ENCODE data around the gene SLC26A6.

SLC26A6 gene

GRCh38 chr3:48661501-48662144 lies 26.4 kb upstream of the SLC26A6 start:
- no peak for DNase-seq

- no peak for DNase-seq
Observed at GRCh38 chr3:48660800-48661400, 25.6 kb upstream of the SLC26A6 start.

- DNase-seq = no peak
Observed at GRCh38 chr3:48656841-48657281, 21.6 kb upstream of the SLC26A6 start.

GRCh38 chr3:48656061-48656840 lies 21.0 kb upstream of the SLC26A6 start:
- DNase-seq = no peak

- no peak for DNase-seq
Observed at GRCh38 chr3:48655606-48656005, 20.3 kb upstream of the SLC26A6 start.

GRCh38 chr3:48655063-48655462 lies 19.8 kb upstream of the SLC26A6 start:
- no peak for DNase-seq

- DNase-seq = no peak
Observed at GRCh38 chr3:48652923-48653715, 17.9 kb upstream of the SLC26A6 start.

GRCh38 chr3:48651771-48652170 lies 16.5 kb upstream of the SLC26A6 start:
- DNase-seq = no peak

GRCh38 chr3:48650723-48651122 lies 15.5 kb upstream of the SLC26A6 start:
- DNase-seq = no peak

GRCh38 chr3:48648188-48648850 lies 13.1 kb upstream of the SLC26A6 start:
- DNase-seq = no peak

- DNase-seq = no peak
Observed at GRCh38 chr3:48647714-48648113, 12.5 kb upstream of the SLC26A6 start.

GRCh38 chr3:48644898-48645760 lies 9.9 kb upstream of the SLC26A6 start:
- DNase-seq = no peak

GRCh38 chr3:48642605-48643004 lies 7.3 kb upstream of the SLC26A6 start:
- DNase-seq = no peak

- no peak for DNase-seq
Observed at GRCh38 chr3:48641396-48641795, 6.1 kb upstream of the SLC26A6 start.

GRCh38 chr3:48639944-48640606 lies 4.8 kb upstream of the SLC26A6 start:
- no peak for DNase-seq

- no peak for DNase-seq
Observed at GRCh38 chr3:48637305-48637704, 2.0 kb upstream of the SLC26A6 start.

- no peak for DNase-seq
Observed at GRCh38 chr3:48636149-48636655, 941 bp upstream of the SLC26A6 start.

GRCh38 chr3:48634661-48635221 lies 520 bp downstream of the SLC26A6 start:
- no peak for DNase-seq

- no peak for DNase-seq
Observed at GRCh38 chr3:48633743-48634142, 1.5 kb downstream of the SLC26A6 start.

GRCh38 chr3:48633256-48633655 lies 2.0 kb downstream of the SLC26A6 start:
- DNase-seq = no peak

Data from cerebellar nuclear complex (tissue), 1 donor.